Kidney (tissue), 14 donors: Measurements from ENCODE around the gene UCP3. TPM values are rescaled to one million over a fixed set of nuclear protein-coding genes. Genes with fewer than 3 reads are reported as not detected.

Experiments
- DNase-seq, 5 donors: peaks; one replicate each; pipeline ENCODE4 v3.0.0-alpha.2; 2013 to 2020
- FAIRE-seq: peaks from 2 replicates; lab custom pipeline; 2012; peaks lifted over from hg19 to GRCh38; lab: Jason Lieb, UNC
- H3K27ac ChIP-seq, 2 donors: one replicate each; pipeline ENCODE4 v1.7.0; 2013; ENCODE audit warnings: low read depth in 2 of 2, low read length in 2 of 2, inconsistent platforms in 1 of 2
- H3K27me3 ChIP-seq: one replicate; pipeline ENCODE4 v1.7.1; 2013; ENCODE audit warnings: low read length, inconsistent platforms; ENCODE audit not compliant: control insufficient read depth, insufficient read depth
- H3K36me3 ChIP-seq, 3 donors: one replicate each; pipeline versions ENCODE4 v1.7.0 to v1.7.1; 2013; ENCODE audit warnings: low read length in 3 of 3, control low read depth in 1 of 3, inconsistent platforms in 1 of 3; ENCODE audit not compliant: insufficient read depth in 3 of 3, control insufficient read depth in 2 of 3
- H3K4me1 ChIP-seq, 3 donors: one replicate each; pipeline versions ENCODE4 v1.7.0 to v1.7.1; 2013; ENCODE audit warnings: low read length in 3 of 3, inconsistent platforms in 1 of 3, low read depth in 1 of 3; ENCODE audit not compliant: control insufficient read depth in 2 of 3, insufficient read depth in 2 of 3
- H3K4me3 ChIP-seq, 3 donors: one replicate each; pipeline versions ENCODE4 v1.7.0 to v1.8.1; 2013; ENCODE audit warnings: low read length in 3 of 3, control low read depth in 1 of 3, inconsistent platforms in 1 of 3
- H3K9ac ChIP-seq, 3 donors: one replicate each; pipeline versions ENCODE4 v1.7.0 to v1.7.1; 2013; ENCODE audit warnings: low read length in 3 of 3, control low read depth in 1 of 3, inconsistent platforms in 1 of 3
- H3K9me3 ChIP-seq, 3 donors: one replicate each; pipeline versions ENCODE4 v1.7.0 to v1.7.1; 2013; ENCODE audit warnings: low read length in 3 of 3, control low read depth in 1 of 3, inconsistent platforms in 1 of 3; ENCODE audit not compliant: control insufficient read depth in 2 of 3, insufficient read depth in 1 of 3
- CTCF ChIP-seq: IDR thresholded peaks from 3 replicates; pipeline ENCODE4 v1.5.1; 2012; ENCODE audit warnings: mild to moderate bottlenecking, moderate library complexity, borderline replicate concordance; ENCODE audit not compliant: insufficient read depth; ENCODE audit errors: extremely low read depth
- intact Hi-C: fragments of 100-400 bp; cut with DNase I; formaldehyde crosslinking; loops from one replicate; pipeline ENCODE4 v1.11.1; 2022
- polyA plus RNA-seq: library from polyadenylated mRNA; stranded (reverse); fragments of 350-450 nt; fragmentation: Illumina TruSeq; extraction: RNeasy Lipid Tissue Mini Kit (QIAGEN cat#74804); gene quantifications from one replicate; pipeline ENCODE4 v1.2.3, GENCODE V29; 2014; ENCODE audit warnings: low read depth, low replicate concordance; ENCODE audit not compliant: insufficient read depth
- total RNA-seq: library from RNA; stranded (reverse); fragmentation: NEBNext Ultra II Directional; extraction: Animal tissue kit (Norgen Biotek cat#: 25700); gene quantifications from one replicate; pipeline ENCODE4 v1.2.1, GENCODE V29; 2021
- donor health status: control.
- donor health status: control.
- donor health status: control.
- donor health status: control.
- donor health status: control.
- donor health status: DM: yes; HTN: yes; CAD: no.
- donor health status: Normal renal cell carcinoma (clear cell type).

Gene UCP3
- total and polyA plus RNA-seq, 2 donors from 2014 or later = 0.28 to 4.0 TPM

- Histone ChIP-seq H3K27ac (no peak overlapping the region), H3K36me3 (peaks cover 0 to 4% (median 0%) of the 10 kb centered on the region in 3 donors), H3K27me3 (no peaks in the 10 kb centered on the region), H3K4me3 (no peak overlapping the region), H3K4me1 (peaks cover 0 to 7% (median 0%) of the 10 kb centered on the region in 3 donors), H3K9ac (no peak overlapping the region), H3K9me3 (no peaks in the 10 kb centered on the region)
- peak in 1 of 5 donors; percentile 37 for DNase-seq
- no peak for TF ChIP-seq CTCF
- no peak for FAIRE-seq
- intact Hi-C loops = no loop called here
These were observed 32.3 kb downstream of the UCP3 start for GRCh38 chr11:73976451-73977151.

DNA sequence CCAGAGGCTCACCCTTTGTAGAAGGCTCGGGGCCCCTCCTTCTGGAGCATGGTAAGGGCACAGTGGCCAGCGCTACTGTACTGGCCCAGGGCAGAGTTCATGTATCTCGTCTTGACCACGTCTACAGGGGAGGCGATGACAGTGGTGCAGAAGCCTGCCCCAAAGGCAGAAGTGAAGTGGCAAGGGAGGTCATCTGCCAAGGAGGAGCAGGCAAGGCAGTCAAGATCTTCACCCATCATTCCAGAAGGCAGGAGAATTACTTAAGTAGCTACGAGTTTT, 33.5 kb downstream of the UCP3 start:
- DNase-seq (peak in 2 of 5 donors; percentile 26 to 49), FAIRE-seq (no peak)
- Histone ChIP-seq H3K27ac (no peak overlapping the region), H3K4me3 (no peak overlapping the region), H3K9ac (no peak overlapping the region), H3K4me1 (peaks cover 0 to 3% (median 0%) of the 10 kb centered on the region in 3 donors), H3K9me3 (no peaks in the 10 kb centered on the region), H3K36me3 (peaks cover 0 to 4% (median 0%) of the 10 kb centered on the region in 3 donors), H3K27me3 (no peaks in the 10 kb centered on the region)
- intact Hi-C loops = no loop called here
- no peak for TF ChIP-seq CTCF

GRCh38 chr11:73974604-73975478, 34.0 kb downstream of the UCP3 start:
- H3K4me3 ChIP-seq = no peak overlapping the region
- TF ChIP-seq CTCF = no peak
- H3K4me1 ChIP-seq = no peaks in the 10 kb centered on the region
- intact Hi-C loops = no loop called here
- H3K27me3 ChIP-seq = no peaks in the 10 kb centered on the region
- H3K36me3 ChIP-seq = peaks cover 0 to 4% (median 0%) of the 10 kb centered on the region in 3 donors
- no peaks in the 10 kb centered on the region for H3K9me3 ChIP-seq
- DNase-seq = peak in 2 of 5 donors; percentile 24 to 35
- no peak overlapping the region for H3K9ac ChIP-seq
- no peak overlapping the region for H3K27ac ChIP-seq
- FAIRE-seq = no peak
